NK-92 (cell line): Measurements from ENCODE around the gene FMNL2.

Experiments used
- DNase-seq: peaks from one replicate; lab custom pipeline; 2025; ENCODE audit not compliant: unreplicated experiment; lab: John Stamatoyannopoulos, UW

The FMNL2 gene

GRCh38 chr2:152606081-152606480 lies 271.1 kb downstream of the FMNL2 start:
- no peak for DNase-seq

GRCh38 chr2:152606941-152607340 lies 272.0 kb downstream of the FMNL2 start:
- DNase-seq, result no peak

GRCh38 chr2:152607793-152608300 lies 272.9 kb downstream of the FMNL2 start:
- no peak for DNase-seq

- DNase-seq, result no peak
These were observed 274.2 kb downstream of the FMNL2 start for GRCh38 chr2:152609154-152609553.

- no peak for DNase-seq
These were observed 274.7 kb downstream of the FMNL2 start for GRCh38 chr2:152609699-152610098.

- no peak for DNase-seq
These were observed 276.7 kb downstream of the FMNL2 start for GRCh38 chr2:152611458-152612231.

- no peak for DNase-seq
These were observed 278.3 kb downstream of the FMNL2 start for GRCh38 chr2:152613235-152613634.

- DNase-seq, result no peak
These were observed 280.2 kb downstream of the FMNL2 start for GRCh38 chr2:152615177-152615576.

GRCh38 chr2:152617456-152618192 lies 282.6 kb downstream of the FMNL2 start:
- no peak for DNase-seq

- no peak for DNase-seq
These were observed 283.2 kb downstream of the FMNL2 start for GRCh38 chr2:152618193-152618564.

- no peak for DNase-seq
These were observed 285.2 kb downstream of the FMNL2 start for GRCh38 chr2:152620208-152620607.

- DNase-seq, result no peak
These were observed 286.0 kb downstream of the FMNL2 start for GRCh38 chr2:152620985-152621384.

GRCh38 chr2:152622219-152622618 lies 287.2 kb downstream of the FMNL2 start:
- DNase-seq, result no peak

- no peak for DNase-seq
These were observed 288.2 kb downstream of the FMNL2 start for GRCh38 chr2:152623076-152623740.

- no peak for DNase-seq
These were observed 288.8 kb downstream of the FMNL2 start for GRCh38 chr2:152623775-152624174.

GRCh38 chr2:152624805-152625204 lies 289.8 kb downstream of the FMNL2 start:
- no peak for DNase-seq

- no peak for DNase-seq
These were observed 292.0 kb downstream of the FMNL2 start for GRCh38 chr2:152626911-152627339.

- DNase-seq, result no peak
These were observed 292.5 kb downstream of the FMNL2 start for GRCh38 chr2:152627351-152627957.

GRCh38 chr2:152629202-152629601 lies 294.2 kb downstream of the FMNL2 start:
- no peak for DNase-seq

- DNase-seq, result no peak
These were observed 295.5 kb downstream of the FMNL2 start for GRCh38 chr2:152630466-152630865.

- DNase-seq, result no peak
These were observed 297.8 kb downstream of the FMNL2 start for GRCh38 chr2:152632736-152633135.
